ENCODE results near the gene ENOPH1. TPM values are rescaled to one million over a fixed set of nuclear protein-coding genes. Genes with fewer than 3 reads are reported as not detected.

Gene ENOPH1
- total and polyA plus RNA-seq, 2 of the 13 experiments (the other 11 are each of a cell fraction or from before 2014, with no cell fraction given): 15.5 to 64.3 TPM

DNA sequence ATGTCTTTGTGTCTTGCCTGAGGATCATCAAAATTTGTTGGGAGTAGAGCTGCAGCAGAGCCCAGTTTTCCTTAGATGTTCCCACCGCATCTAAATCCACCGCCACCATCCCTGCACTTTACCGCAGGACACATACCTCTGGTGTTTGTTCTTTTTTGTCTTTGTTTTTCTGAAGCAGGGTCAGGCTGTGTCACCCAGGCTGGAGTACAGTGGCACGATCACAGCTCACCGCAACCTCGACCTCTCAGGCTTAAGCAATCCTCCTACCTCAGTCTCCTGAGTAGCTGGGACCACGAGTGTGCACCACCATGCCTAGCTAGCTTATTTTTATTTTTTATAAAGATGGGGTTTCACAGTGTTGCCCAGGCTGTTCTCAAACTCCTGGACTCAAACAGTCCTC lies 4.6 kb downstream of the ENOPH1 start (continued):
- TF ChIP-seq KDM5B (CRISPR knock-in tag; IDR thresholded peaks at IDR 0.05; ENCODE audit: borderline replicate concordance) (no peak), ZNF792 (CRISPR knock-in tag; IDR thresholded peaks at IDR 0.05) (no peak; the same call in 1 of the 2 replicates), ZNF569 (CRISPR knock-in tag; IDR thresholded peaks at IDR 0.05; ENCODE audit: borderline replicate concordance) (no peak), KLF11 (CRISPR knock-in tag; IDR thresholded peaks at IDR 0.05) (no peak), HMG20A (CRISPR knock-in tag; IDR thresholded peaks at IDR 0.05; ENCODE audit: borderline replicate concordance) (peak; percentile 48; the same call in 1 of the 2 replicates), XRCC5 (optimal IDR thresholded peaks at IDR 0.05; ENCODE audit: low read length) (no peak), FOXP1 (IDR thresholded peaks at IDR 0.05) (no peak), FOXP1 (CRISPR knock-in tag; IDR thresholded peaks at IDR 0.05) (0 out of 2 replicates have a peak, but pooled peaks have one; percentile 35)
- TF ChIP-seq, protein P1, sequence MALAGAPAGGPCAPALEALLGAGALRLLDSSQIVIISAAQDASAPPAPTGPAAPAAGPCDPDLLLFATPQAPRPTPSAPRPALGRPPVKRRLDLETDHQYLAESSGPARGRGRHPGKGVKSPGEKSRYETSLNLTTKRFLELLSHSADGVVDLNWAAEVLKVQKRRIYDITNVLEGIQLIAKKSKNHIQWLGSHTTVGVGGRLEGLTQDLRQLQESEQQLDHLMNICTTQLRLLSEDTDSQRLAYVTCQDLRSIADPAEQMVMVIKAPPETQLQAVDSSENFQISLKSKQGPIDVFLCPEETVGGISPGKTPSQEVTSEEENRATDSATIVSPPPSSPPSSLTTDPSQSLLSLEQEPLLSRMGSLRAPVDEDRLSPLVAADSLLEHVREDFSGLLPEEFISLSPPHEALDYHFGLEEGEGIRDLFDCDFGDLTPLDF (CRISPR knock-in tag; IDR thresholded peaks at IDR 0.05): no peak
- TF ChIP-seq, protein P2, sequence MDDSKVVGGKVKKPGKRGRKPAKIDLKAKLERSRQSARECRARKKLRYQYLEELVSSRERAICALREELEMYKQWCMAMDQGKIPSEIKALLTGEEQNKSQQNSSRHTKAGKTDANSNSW (CRISPR knock-in tag; IDR thresholded peaks at IDR 0.05; ENCODE audit: borderline replicate concordance): no peak
- TF ChIP-seq, protein P3, sequence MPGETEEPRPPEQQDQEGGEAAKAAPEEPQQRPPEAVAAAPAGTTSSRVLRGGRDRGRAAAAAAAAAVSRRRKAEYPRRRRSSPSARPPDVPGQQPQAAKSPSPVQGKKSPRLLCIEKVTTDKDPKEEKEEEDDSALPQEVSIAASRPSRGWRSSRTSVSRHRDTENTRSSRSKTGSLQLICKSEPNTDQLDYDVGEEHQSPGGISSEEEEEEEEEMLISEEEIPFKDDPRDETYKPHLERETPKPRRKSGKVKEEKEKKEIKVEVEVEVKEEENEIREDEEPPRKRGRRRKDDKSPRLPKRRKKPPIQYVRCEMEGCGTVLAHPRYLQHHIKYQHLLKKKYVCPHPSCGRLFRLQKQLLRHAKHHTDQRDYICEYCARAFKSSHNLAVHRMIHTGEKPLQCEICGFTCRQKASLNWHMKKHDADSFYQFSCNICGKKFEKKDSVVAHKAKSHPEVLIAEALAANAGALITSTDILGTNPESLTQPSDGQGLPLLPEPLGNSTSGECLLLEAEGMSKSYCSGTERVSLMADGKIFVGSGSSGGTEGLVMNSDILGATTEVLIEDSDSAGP (CRISPR knock-in tag; IDR thresholded peaks at IDR 0.05; ENCODE audit: borderline replicate concordance): no peak
- TF ChIP-seq, protein P4, sequence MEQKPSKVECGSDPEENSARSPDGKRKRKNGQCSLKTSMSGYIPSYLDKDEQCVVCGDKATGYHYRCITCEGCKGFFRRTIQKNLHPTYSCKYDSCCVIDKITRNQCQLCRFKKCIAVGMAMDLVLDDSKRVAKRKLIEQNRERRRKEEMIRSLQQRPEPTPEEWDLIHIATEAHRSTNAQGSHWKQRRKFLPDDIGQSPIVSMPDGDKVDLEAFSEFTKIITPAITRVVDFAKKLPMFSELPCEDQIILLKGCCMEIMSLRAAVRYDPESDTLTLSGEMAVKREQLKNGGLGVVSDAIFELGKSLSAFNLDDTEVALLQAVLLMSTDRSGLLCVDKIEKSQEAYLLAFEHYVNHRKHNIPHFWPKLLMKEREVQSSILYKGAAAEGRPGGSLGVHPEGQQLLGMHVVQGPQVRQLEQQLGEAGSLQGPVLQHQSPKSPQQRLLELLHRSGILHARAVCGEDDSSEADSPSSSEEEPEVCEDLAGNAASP (CRISPR knock-in tag; IDR thresholded peaks at IDR 0.05; ENCODE audit: borderline replicate concordance): peak; percentile 51; the same call in 1 of the 2 replicates
- TF ChIP-seq, protein P5, sequence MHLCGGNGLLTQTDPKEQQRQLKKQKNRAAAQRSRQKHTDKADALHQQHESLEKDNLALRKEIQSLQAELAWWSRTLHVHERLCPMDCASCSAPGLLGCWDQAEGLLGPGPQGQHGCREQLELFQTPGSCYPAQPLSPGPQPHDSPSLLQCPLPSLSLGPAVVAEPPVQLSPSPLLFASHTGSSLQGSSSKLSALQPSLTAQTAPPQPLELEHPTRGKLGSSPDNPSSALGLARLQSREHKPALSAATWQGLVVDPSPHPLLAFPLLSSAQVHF (CRISPR knock-in tag; IDR thresholded peaks at IDR 0.05): no peak
- TF ChIP-seq, protein P6, sequence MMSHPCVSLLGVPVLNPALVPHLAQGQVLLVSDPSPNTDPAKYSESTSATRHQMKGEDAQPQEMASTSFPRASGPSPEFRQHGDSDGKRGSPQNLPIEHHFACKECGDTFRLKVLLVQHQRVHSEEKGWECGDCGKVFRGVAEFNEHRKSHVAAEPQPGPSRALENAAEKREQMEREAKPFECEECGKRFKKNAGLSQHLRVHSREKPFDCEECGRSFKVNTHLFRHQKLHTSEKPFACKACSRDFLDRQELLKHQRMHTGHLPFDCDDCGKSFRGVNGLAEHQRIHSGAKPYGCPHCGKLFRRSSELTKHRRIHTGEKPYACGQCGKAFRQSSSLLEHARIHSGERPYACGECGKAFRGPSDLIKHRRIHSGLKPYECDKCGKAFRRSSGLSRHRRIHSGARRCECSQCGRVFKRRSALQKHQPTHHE (CRISPR knock-in tag; IDR thresholded peaks at IDR 0.05; ENCODE audit: borderline replicate concordance): no peak
- TF ChIP-seq, protein P7, sequence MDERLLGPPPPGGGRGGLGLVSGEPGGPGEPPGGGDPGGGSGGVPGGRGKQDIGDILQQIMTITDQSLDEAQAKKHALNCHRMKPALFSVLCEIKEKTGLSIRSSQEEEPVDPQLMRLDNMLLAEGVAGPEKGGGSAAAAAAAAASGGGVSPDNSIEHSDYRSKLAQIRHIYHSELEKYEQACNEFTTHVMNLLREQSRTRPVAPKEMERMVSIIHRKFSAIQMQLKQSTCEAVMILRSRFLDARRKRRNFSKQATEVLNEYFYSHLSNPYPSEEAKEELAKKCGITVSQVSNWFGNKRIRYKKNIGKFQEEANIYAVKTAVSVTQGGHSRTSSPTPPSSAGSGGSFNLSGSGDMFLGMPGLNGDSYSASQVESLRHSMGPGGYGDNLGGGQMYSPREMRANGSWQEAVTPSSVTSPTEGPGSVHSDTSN (CRISPR knock-in tag; IDR thresholded peaks at IDR 0.05): no peak
- TF ChIP-seq, protein P8, sequence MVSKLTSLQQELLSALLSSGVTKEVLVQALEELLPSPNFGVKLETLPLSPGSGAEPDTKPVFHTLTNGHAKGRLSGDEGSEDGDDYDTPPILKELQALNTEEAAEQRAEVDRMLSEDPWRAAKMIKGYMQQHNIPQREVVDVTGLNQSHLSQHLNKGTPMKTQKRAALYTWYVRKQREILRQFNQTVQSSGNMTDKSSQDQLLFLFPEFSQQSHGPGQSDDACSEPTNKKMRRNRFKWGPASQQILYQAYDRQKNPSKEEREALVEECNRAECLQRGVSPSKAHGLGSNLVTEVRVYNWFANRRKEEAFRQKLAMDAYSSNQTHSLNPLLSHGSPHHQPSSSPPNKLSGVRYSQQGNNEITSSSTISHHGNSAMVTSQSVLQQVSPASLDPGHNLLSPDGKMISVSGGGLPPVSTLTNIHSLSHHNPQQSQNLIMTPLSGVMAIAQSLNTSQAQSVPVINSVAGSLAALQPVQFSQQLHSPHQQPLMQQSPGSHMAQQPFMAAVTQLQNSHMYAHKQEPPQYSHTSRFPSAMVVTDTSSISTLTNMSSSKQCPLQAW (CRISPR knock-in tag; IDR thresholded peaks at IDR 0.05): 0 out of 2 replicates have a peak, but pooled peaks have one; percentile 47
